Left kidney (tissue), 2 donors: Measurements from ENCODE around the gene PRSS3. TPM values are rescaled to one million over a fixed set of nuclear protein-coding genes. Genes with fewer than 3 reads are reported as not detected.
A peak's percentile ranks its signal among the peaks of the same experiment; 100 is the strongest.
"Not testable (repeated sequence)": the region's sequence is repeated elsewhere in the genome, so short reads cannot be mapped to it uniquely, and the experiment has no call there.

Source experiments
- DNase-seq: peaks from one replicate; pipeline ENCODE4 v3.0.0-alpha.2; 2013
- polyA plus RNA-seq: library from polyadenylated mRNA; unstranded; fragments of 120-200 nt; gene quantifications from one replicate; pipeline ENCODE4 v1.2.1, GENCODE V29; 2013; ENCODE audit not compliant: insufficient read length

PRSS3 gene
- polyA plus RNA-seq, 1 donor, result 3.6 TPM

DNA sequence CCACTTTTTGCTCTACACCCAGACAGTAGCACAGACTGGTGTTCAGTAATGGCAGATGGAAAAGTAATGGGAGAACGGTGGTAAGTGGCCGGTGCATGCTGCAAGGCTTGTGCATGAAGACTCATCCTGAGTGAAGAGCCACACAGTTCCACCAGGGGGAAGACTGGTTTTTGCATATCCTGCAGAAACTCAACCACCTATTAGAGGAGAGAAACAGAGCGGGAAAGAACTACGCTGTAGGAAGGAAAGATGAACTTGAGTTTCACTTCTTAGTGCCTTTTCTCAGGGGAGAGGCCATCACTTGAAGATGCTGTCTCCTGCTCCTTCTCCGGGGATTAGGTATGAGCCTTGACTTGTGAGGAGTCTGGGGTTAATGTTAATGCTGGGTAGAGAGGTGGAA is 9.4 kb upstream of the PRSS3 start:
- no peak for DNase-seq

GRCh38 chr9:33786681-33787080 is 8.7 kb upstream of the PRSS3 start:
- no peak for DNase-seq

DNA sequence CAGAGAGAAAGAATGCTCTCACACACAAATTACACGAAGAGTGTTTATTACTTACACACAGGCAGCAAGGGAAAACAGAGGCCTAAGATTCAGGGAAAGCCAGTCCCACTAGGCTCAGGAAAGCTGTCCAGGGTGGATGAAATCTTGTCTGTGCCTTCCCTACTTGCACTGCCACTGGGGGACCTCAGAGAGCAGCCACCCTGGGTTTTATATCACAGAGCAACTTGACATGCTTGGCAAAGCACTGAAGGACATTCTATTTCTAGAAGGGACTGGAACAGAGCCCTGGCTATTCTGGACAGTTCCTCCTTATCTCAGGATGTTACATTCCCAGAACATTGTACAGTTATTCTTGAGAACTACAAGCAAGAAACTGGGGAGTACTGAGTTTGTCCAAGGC is 7.5 kb upstream of the PRSS3 start:
- DNase-seq, result no peak

GRCh38 chr9:33789429-33789828 is 5.9 kb upstream of the PRSS3 start:
- not testable (repeated sequence) for DNase-seq

DNA sequence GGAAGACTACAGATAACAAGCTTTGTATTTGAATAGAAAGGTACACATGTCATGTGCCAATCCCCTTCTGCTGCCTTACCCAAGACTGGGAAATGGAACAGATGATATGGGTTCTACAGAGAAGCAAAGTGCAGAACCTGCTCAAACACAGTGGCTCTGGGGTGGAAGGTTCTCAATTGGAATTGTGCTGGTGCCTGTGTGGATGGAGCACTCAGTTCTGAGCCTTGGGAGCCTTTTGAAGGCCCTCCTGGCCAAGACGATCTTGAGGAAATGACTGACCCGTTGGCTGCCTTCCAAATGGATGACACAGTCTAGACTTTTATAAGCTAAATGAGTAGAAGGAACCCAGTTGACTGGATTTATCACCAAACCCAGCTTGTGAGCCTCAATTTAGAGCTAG is 4.2 kb upstream of the PRSS3 start:
- no peak for DNase-seq

DNA sequence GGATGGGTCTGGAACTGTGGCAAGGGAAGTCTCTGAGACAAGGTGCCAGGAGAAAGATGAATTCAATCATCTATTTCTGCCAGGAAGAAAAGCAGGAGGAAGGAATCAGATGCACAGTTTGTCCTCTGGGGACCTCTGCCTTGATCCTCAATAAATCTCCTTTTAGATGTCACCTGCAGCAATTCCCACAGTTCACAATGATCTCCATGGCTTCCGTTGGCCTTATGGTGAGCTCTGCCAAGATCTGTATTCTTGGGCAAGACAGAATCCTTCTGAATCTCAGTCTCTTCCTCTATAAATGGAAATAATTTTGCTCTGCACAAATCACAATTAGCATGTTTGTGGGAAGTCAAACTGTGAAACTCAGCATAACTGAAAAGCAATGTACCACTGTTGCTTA is 1.9 kb upstream of the PRSS3 start:
- not testable (repeated sequence) for DNase-seq

- DNase-seq, result no peak
Observed at GRCh38 chr9:33794560-33794959, 801 bp upstream of the PRSS3 start.

GRCh38 chr9:33795819-33796218 is 458 bp downstream of the PRSS3 start:
- DNase-seq, result no peak

- not testable (repeated sequence) for DNase-seq
Observed at GRCh38 chr9:33796679-33797078, 1.3 kb downstream of the PRSS3 start.

DNA sequence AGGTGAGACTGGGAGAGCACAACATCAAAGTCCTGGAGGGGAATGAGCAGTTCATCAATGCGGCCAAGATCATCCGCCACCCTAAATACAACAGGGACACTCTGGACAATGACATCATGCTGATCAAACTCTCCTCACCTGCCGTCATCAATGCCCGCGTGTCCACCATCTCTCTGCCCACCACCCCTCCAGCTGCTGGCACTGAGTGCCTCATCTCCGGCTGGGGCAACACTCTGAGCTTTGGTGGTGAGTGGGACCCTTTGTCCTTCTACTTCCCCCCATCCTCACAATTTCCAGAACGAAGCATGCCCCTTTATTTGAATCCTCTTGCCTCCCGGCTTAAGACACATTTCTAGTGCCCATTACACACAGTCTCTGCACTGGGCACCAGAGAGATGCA is 2.5 kb downstream of the PRSS3 start:
- no peak for DNase-seq

- no peak for DNase-seq
Observed at GRCh38 chr9:33798545-33798944, 3.2 kb downstream of the PRSS3 start.

GRCh38 chr9:33799928-33800704 is 4.8 kb downstream of the PRSS3 start:
- no peak for DNase-seq

DNA sequence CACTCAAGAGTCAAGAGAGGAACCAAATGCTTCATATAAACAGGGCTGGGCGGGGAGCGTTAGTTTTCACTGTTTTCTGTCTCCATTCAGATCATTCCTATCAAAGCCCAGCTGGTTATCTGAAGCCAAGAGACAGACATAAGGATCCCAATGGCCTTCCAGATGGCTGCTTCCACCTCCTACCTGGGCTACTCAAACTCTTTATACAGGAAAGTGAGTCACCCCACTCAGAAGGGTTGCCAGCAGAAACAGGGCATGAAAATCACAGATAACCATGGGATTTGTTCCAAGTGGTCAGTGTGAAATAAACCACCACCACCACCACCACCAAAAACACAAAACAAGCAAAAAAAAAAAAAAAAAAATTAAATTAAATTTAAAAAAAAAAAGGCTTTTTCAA is 5.5 kb downstream of the PRSS3 start:
- no peak for DNase-seq

DNA sequence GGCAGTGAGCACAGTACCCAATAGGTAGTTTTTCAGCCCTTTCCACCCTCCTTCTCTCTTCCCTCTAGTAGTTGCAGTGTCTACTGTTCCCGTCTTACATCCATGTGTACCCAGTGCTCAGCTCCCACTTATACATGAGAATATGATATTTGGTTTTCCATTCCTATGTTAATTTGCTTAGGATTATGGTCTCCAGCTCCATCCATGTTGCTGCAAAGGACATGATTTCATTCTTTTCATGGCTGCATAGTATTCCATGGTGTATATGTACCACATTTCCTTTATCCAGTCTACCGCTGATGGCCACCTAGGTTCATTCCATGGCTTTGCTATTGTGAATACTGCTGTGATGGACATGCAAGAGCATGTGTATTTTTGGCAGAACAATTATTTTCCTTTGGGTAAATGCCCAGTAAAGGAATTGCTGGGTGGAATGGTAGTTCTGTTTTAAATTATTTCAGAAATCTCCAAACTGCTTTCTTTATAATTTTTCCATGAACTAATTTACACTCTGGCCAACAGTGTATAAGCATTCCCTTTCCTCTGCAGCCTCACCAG is 6.7 kb downstream of the PRSS3 start:
- not testable (repeated sequence) for DNase-seq

DNA sequence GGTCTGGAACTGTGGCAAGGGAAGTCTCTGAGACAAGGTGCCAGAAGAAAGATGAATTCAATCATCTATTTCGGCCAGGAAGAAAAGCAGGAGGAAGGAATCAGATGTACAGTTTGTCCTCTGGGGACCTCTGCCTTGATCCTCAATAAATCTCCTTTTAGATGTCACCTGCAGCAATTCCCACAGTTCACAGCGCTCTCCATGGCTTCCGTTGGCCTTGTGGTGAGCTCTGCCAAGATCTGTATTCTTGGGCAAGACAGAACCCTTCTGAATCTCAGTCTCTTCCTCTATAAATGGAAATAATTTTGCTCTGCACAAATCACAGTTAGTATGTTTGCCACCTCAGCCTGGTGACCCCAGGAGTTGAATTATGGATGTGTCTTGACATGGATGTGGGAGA is 8.8 kb downstream of the PRSS3 start:
- not testable (repeated sequence) for DNase-seq

DNA sequence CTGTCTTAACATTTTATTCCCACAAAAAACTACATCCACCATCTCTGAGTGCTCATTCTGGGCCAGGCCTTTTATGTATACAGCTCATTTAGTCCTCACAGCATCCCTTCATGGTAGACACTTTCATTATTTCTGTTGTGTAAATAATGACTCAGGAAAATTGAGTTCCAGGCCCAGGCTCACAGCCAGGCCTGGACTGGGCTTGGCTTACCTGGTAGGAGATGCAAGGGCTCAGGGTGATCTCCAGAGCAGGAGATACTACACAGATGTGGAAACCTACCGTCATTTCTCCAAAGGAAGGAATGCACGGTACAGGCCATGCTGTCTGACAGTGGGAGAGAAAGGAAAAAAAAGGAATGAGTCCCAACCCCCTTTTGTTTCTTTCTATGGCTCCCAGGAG is 11.8 kb downstream of the PRSS3 start:
- DNase-seq, result not testable (repeated sequence)

- not testable (repeated sequence) for DNase-seq
Observed at GRCh38 chr9:33808979-33809322, 13.6 kb downstream of the PRSS3 start.

DNA sequence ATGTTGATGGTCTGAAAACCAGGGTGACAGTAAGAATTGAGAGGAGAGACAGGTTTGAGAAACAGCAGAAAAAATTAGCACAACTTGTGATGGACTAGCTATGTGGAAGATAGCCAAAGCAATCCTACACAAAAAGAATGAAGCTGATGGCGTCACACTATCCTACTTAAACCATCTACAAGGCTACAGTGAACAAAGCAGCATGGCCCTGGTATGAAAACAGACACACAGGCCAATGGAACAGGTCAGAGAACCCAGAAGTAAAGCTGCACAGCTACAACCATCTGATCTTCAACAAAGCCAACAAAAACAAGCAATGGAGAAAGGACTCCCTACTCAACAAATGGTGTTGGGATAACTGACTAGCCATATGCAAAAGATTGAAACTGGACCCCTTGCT is 14.1 kb downstream of the PRSS3 start:
- DNase-seq, result no peak

GRCh38 chr9:33813712-33814641 is 18.6 kb downstream of the PRSS3 start:
- peak; percentile 22 for DNase-seq

- DNase-seq, result no peak
Observed at GRCh38 chr9:33815781-33816180, 20.4 kb downstream of the PRSS3 start.

DNA sequence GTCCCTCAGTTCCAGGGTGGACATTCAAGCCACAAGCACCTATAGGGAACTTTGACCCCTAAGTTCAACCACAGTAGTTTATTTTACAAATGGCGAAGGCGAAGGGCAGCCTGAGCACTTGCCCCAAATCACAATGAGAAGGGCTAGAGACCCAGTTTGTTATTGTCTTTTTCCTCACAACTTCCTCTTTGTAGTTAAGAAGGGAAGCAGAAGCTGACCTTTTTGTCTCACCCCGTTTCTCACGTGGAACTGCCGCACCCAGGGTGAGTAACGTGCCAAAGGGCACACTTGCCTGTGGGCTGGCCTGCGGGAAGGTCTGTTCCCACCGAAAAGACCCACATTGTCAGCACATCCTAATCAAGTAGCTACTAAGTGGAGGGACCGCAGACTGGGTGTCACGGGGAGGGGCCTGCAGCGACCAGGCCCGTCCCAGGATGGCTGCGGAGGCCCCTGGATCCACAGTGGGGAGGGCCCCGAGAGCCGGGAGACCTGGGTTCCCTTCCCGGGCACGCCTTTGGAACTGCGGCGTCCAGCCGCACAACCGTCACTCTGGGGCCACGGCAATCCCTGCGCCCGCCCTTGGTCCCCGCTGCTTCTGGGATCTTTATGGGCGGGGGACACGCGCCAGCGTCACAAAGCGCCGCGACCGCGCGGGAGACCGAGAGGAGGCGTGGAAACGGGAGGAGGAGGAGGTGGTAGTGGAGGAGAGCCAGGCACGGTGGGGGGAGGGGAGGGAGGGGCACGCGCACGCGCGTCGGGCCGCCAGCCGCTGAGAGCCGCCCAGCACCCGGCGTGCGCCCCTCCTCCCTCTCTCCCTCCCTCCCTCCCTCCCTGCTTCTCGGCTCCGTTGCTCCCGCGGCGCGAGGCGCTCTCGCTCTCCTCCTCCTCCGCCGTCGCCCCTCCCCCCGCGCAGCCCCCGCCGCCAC is 21.2 kb downstream of the PRSS3 start, which contains the start of gene UBE2R2:
Gene UBE2R2 (plus strand): TSS at position 834 of the 926 bp plus-strand sequence. CDS start 598 bp downstream, outside the sequence.
- peak; percentile 92 for DNase-seq
